Psoas muscle (tissue), 8 donors: ENCODE data around the gene ETFA. TPM values are rescaled to one million over a fixed set of nuclear protein-coding genes. Genes with fewer than 3 reads are reported as not detected.

Experiments used
- ATAC-seq, 4 donors: fragments of 200-7000 bp; cut with Tn5 transposase; one replicate each; pipeline ENCODE4 v1.9.1; 2020; ENCODE audit warnings: moderate library complexity in 3 of 4, mild to moderate bottlenecking in 2 of 4
- DNase-seq, 2 donors: peaks; one replicate each; pipeline ENCODE4 v3.0.0-alpha.2; 2020
- H3K27ac ChIP-seq: fragments of 200-600 bp; one replicate; pipeline ENCODE4 v1.8.0; 2022
- H3K27me3 ChIP-seq, 3 donors: fragments of 200-600 bp in 1 of 3; one replicate each; pipeline versions ENCODE4 v1.6.1 to v1.8.0; 2013 to 2022; ENCODE audit warnings: low read length in 2 of 3, mild to moderate bottlenecking in 2 of 3, moderate library complexity in 1 of 3; ENCODE audit not compliant: insufficient read depth in 3 of 3
- H3K36me3 ChIP-seq, 2 donors: fragments of 200-600 bp in 1 of 2; one replicate each; pipeline versions ENCODE4 v1.6.1 to v1.8.0; 2013 to 2022; ENCODE audit warnings: low read depth in 1 of 2, mild to moderate bottlenecking in 1 of 2, moderate library complexity in 1 of 2; ENCODE audit not compliant: insufficient read depth in 1 of 2
- H3K4me1 ChIP-seq: fragments of 200-600 bp; one replicate; pipeline ENCODE4 v1.8.0; 2022
- H3K4me3 ChIP-seq: fragments of 200-600 bp; one replicate; pipeline ENCODE4 v1.8.0; 2022; ENCODE audit warnings: mild to moderate bottlenecking
- H3K9me3 ChIP-seq: fragments of 200-600 bp; one replicate; pipeline ENCODE4 v1.8.0; 2022
- WGBS, 3 donors: extraction: QIAGEN DNeasy Blood & Tissue Kit; methylation state at CpG; one replicate each; pipeline versions ENCODE4 v1.1.6 to v1.1.7; 2013; 5-methylcytosine and 5-hydroxymethylcytosine counted together
- intact Hi-C, 2 donors: fragments of 100-400 bp; cut with DNase I; formaldehyde crosslinking; loops; one replicate each; pipeline versions ENCODE4 v1.11.0 to v1.14.2; 2022
- polyA plus RNA-seq, 3 donors: library from polyadenylated mRNA; stranded (reverse); fragments of 200-250 nt; gene quantifications; one replicate each; pipeline ENCODE4 v1.2.3, GENCODE V29; 2013
- total RNA-seq, 4 donors: library from RNA; stranded (reverse); fragmentation: NEBNext Ultra II Directional in 2 of 4; extraction: Animal tissue kit (Norgen Biotek cat#: 25700) in 2 of 4; gene quantifications; one replicate each; pipeline versions ENCODE4 v1.2.1 to v1.2.4, GENCODE V29; 2021 to 2023
- TF ChIP-seq, protein P1 (sequence below): fragments of 200-600 bp; IDR thresholded peaks from one replicate; pipeline ENCODE4 v1.8.0; 2022; ENCODE audit warnings: antibody characterized with exemption
- donor health status: healthy with polysubstance abuse.
- donor health status: DM: no; HTN: no; CAD: no; lungs with moderate emphysema.
- donor health status: Bipolar disorder and iron deficiency.
- donor health status: healthy.
- donor health status: DM: yes; HTN: yes; CAD: no.
- donor health status: DM: no; HTN: no; CAD: no.
- donor health status: DM: no; HTN: no; CAD: no.
- donor health status: DM: yes; HTN: yes; CAD: no.

ETFA gene
- total and polyA plus RNA-seq, 7 donors, result 257 to 368 (median 276) TPM

DNA sequence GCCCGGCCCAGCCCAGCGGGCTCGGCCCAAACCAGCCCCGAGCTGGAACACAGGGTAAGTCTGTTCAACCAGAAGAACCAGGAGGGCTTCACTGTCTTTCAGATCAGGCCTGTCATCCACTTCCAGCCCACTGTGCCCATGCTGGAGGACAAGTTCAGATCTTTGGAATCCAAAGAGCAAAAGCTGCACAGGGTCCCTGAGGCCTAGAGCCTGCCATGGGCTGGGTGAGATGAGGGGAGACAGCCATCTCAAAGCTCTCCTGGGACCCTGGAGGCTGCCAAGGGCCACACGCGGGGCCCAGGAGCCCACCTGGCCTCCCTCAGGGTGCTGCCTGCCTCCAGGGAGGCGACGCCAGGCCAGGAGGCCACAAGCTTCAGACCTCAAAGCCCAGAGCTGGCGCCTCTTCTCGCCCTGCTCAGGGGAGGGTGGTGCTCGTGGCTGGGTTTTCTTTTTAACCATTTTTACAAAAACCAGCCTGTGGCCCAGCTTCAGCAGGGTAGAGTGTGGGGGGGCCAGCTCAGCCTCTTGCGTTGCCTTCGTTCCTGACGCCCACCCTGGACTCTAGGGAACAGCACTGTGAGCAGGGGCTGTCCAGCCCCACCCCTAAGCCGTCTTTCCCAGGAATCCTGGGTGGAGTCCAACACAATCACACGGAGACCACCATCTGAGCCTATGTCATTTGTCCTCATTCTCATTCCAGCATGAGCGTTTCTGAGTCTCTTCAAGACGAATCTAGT, 107.0 kb downstream of the ETFA start:
- DNase-seq (no peak), ATAC-seq (no peak)
- Histone ChIP-seq H3K27me3 (no peaks in the 10 kb centered on the region), H3K36me3 (peaks cover 0 to 20% of the 10 kb centered on the region in 2 donors), H3K4me1 (peaks cover 12% of the 10 kb centered on the region), H3K27ac (no peak overlapping the region), H3K4me3 (no peak overlapping the region), H3K9me3 (no peaks in the 10 kb centered on the region)
- 82 to 87% (median 83%) methylated on average over 18 of the region's 18 CpGs for WGBS, 3 donors
- TF ChIP-seq, protein P1, sequence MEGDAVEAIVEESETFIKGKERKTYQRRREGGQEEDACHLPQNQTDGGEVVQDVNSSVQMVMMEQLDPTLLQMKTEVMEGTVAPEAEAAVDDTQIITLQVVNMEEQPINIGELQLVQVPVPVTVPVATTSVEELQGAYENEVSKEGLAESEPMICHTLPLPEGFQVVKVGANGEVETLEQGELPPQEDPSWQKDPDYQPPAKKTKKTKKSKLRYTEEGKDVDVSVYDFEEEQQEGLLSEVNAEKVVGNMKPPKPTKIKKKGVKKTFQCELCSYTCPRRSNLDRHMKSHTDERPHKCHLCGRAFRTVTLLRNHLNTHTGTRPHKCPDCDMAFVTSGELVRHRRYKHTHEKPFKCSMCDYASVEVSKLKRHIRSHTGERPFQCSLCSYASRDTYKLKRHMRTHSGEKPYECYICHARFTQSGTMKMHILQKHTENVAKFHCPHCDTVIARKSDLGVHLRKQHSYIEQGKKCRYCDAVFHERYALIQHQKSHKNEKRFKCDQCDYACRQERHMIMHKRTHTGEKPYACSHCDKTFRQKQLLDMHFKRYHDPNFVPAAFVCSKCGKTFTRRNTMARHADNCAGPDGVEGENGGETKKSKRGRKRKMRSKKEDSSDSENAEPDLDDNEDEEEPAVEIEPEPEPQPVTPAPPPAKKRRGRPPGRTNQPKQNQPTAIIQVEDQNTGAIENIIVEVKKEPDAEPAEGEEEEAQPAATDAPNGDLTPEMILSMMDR, result no peak
- intact Hi-C loops, result no loop called here

DNA sequence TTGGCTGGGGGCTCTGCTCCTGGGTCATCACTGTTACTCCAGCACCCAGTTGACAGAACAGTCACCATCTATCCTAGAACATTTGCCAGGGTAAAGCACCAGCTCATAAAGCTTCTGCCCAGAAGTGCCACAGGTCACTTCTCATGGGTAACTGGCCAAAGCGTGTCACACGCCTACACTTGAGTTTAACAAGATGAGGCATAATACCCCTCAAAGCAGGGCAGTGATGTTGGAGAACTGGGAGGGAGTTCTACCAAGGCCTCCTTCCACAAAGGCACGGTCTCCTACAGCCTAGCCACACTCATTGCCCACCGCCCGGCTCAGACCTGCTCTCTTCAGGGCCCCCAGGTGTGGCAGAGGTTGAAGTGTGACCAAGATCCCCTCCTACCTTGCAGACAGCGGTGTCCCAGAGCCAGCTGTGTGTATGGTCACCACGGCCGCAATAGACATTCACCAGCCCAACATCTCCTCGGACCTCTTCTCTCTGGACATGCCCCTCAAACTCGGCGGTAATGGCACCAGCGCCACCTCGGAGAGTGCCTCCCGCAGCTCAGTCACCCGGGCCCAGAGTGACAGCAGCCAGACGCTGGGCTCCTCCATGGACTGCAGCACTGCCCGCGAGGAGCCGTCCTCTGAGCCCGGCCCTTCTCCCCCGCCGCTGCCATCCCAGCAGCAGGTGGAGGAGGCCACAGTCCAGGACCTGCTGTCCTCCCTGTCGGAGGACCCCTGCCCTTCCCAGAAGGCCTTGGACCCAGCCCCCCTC, 107.7 kb downstream of the ETFA start:
- intact Hi-C loops, result no loop called here
- Histone ChIP-seq H3K27me3 (no peaks in the 10 kb centered on the region), H3K4me1 (peaks cover 19% of the 10 kb centered on the region), H3K36me3 (peaks cover 0 to 15% of the 10 kb centered on the region in 2 donors), H3K9me3 (no peaks in the 10 kb centered on the region), H3K27ac (no peak overlapping the region), H3K4me3 (no peak overlapping the region)
- TF ChIP-seq, protein P1, result no peak
- 89 to 93% (median 93%) methylated on average over 22 to 23 of the region's 23 CpGs for WGBS, 3 donors
- no peak for DNase-seq
- no peak for ATAC-seq

DNA sequence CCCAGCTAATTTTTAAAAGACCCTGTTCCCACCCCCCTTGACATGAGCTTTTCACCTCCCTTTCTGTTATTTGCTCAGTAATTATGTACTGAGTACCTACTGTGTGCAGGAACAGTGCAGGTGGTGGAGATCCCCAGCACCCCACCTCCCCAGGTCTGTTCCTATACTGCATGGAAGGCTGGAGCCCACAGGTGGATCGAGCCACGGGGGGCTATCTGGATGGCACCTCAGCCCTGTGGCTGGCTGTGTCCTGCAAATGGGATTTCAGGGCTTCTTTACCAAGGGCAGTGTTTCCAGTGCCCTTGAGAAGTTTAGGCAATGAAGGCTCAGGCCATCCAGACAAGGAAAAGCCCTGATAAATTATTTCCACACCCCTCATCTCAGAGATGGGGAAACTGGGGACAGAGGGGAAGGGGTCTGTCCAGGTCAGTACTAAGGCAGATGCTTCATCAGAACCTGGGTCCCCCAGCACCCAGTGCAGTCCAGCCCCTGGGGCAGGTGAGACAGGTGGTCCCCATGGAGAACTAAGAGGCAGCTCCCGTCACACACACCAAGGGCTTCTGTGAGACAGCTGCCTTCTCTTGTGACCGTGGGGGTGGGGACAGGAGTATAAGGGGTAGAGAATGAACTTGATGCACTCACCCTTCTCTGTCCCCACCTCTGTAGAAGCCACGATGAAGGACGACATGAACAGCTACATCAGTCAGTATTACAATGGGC, 109.6 kb downstream of the ETFA start:
- H3K27me3 ChIP-seq, result no peaks in the 10 kb centered on the region
- TF ChIP-seq, protein P1, result no peak
- H3K27ac ChIP-seq, result no peak overlapping the region
- ATAC-seq, result no peak
- no peaks in the 10 kb centered on the region for H3K9me3 ChIP-seq
- 76 to 89% (median 83%) methylated on average over 6 of the region's 6 CpGs for WGBS, 3 donors
- intact Hi-C loops, result no loop called here
- peaks cover 37% of the 10 kb centered on the region for H3K4me1 ChIP-seq
- H3K36me3 ChIP-seq, result peaks cover 0 to 10% of the 10 kb centered on the region in 2 donors
- H3K4me3 ChIP-seq, result no peak overlapping the region
- no peak for DNase-seq

DNA sequence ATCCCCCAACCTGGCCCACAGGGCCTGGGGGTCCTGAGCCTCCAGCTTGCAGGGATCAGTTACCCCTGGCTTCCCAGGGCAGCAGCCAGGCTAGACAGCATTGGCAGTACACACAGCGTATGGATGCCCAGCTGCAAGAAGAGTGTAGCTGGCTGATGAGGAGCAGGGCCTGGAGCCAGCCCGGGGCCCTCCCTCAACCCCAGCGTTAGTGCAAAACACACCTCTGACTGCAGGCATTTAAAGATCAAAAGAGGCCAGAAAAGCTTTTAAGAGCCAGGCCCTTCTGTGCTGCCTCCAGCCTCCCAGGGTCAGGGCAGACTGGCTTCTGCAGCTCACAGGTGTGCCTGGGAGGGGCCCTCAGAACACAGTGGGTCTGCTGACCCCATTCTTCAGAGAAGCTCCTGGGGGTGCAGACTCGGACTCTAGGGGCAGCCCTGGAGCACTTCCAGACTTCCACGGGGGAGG, 110.6 kb downstream of the ETFA start:
- no peak for ATAC-seq
- intact Hi-C loops, result no loop called here
- H3K9me3 ChIP-seq, result no peaks in the 10 kb centered on the region
- H3K4me1 ChIP-seq, result peaks cover 43% of the 10 kb centered on the region
- DNase-seq, result no peak
- TF ChIP-seq, protein P1, result no peak
- H3K4me3 ChIP-seq, result no peak overlapping the region
- 35 to 45% (median 45%) methylated on average over 4 to 5 of the region's 5 CpGs for WGBS, 3 donors
- peaks cover 0 to 10% of the 10 kb centered on the region in 2 donors for H3K36me3 ChIP-seq
- no peak overlapping the region for H3K27ac ChIP-seq
- no peaks in the 10 kb centered on the region for H3K27me3 ChIP-seq
